GM04503 (cell line): ENCODE results near the gene ZBTB17.
"Not testable (repeated sequence)": the region's sequence is repeated elsewhere in the genome, so short reads cannot be mapped to it uniquely, and the experiment has no call there.

Experiments
- DNase-seq: peaks from one replicate; pipeline ENCODE4 v3.0.0-alpha.2; 2012; ENCODE audit warnings: low read depth

ZBTB17 gene

GRCh38 chr1:15896841-15897610 is 78.9 kb downstream of the ZBTB17 start:
- not testable (repeated sequence) for DNase-seq

GRCh38 chr1:15895233-15895632 is 80.7 kb downstream of the ZBTB17 start:
- no peak for DNase-seq

- DNase-seq: not testable (repeated sequence)
These were observed 82.9 kb downstream of the ZBTB17 start for GRCh38 chr1:15892857-15893599.
